ENCODE data around the gene FAM78B. TPM values are rescaled to one million over a fixed set of nuclear protein-coding genes. Genes with fewer than 3 reads are reported as not detected.

FAM78B gene
- total RNA-seq, 1 donor from 2014 or later = 3.1 TPM

GRCh38 chr1:166063701-166064100, 103.1 kb downstream of the FAM78B start:
- no peak overlapping the region for H3K4me3 Mint-ChIP-seq (ENCODE audit: low read depth)
- no peaks in the 10 kb centered on the region for H3K9me3 Mint-ChIP-seq (ENCODE audit: low read depth)
- peaks cover 3% of the 10 kb centered on the region for H3K27me3 Mint-ChIP-seq
- no peaks in the 10 kb centered on the region for H3K4me1 Mint-ChIP-seq (ENCODE audit: low read depth)
- H3K27ac Mint-ChIP-seq = no peak overlapping the region
- no peaks in the 10 kb centered on the region for H3K36me3 Mint-ChIP-seq (ENCODE audit: insufficient read depth)
- TF ChIP-seq CTCF (IDR thresholded peaks at IDR 0.05; ENCODE audit: unreplicated experiment) = no peak
- DNase-seq (ENCODE audit: low spot score, unreplicated experiment) = no peak

DNA sequence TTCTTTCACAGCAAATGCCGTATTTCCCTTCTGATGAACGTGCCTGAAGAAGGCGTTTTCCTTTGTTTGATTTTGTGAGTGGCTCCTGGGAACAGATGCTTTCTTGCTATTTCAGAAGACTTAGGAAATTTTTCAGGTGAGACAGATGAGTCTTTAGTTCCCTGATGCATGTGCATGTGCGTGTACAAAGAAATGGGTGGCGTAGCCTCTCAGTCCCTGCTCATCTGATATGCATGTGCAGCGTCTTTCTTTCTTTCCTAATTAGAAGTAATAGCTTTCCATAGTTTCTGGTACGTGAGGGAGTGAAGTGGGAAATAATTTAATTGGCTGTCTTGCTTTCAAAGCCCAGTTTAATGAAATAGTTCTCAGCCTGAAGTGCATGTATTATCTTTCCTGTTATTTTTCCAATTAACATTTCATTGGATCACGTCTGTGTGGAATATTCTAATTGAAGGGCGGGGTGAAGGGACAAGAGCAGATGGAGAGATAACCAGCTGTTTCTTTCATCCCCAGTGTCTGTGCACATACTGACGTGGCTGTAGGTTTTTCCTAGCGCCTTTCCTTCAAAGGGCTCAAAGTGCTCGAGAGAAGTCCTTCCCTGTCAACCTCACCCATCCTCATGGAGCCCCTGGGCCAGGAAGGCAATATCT, 104.3 kb downstream of the FAM78B start:
- Mint-ChIP-seq H3K27ac (no peak overlapping the region), H3K9me3 (ENCODE audit: low read depth) (no peaks in the 10 kb centered on the region), H3K4me3 (ENCODE audit: low read depth) (no peak overlapping the region), H3K27me3 (peaks cover 9% of the 10 kb centered on the region), H3K36me3 (ENCODE audit: insufficient read depth) (no peaks in the 10 kb centered on the region), H3K4me1 (ENCODE audit: low read depth) (no peaks in the 10 kb centered on the region)
- no peak for DNase-seq (ENCODE audit: low spot score, unreplicated experiment)
- no peak for TF ChIP-seq CTCF (IDR thresholded peaks at IDR 0.05; ENCODE audit: unreplicated experiment)

DNA sequence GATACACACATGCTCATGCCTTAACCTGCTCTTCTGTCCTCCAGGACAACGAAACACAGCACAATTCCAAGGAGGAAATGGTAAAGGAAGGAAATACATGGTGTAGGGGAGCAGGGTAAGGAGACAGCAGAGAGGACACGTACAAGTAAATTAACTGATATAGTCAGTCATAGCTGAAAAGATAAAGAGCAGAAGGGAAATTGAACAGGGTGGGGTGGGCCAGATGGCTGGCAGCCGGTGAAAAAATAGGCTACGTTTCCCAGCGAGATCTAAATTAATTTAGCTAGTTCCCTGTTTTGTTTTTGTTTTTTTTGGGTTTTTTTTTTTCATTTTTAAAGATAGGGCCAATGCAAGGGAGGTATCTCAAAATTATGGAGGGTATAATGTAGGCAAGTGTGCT, 109.2 kb downstream of the FAM78B start:
- no peak for DNase-seq (ENCODE audit: low spot score, unreplicated experiment)
- no peaks in the 10 kb centered on the region for H3K4me1 Mint-ChIP-seq (ENCODE audit: low read depth)
- no peak overlapping the region for H3K4me3 Mint-ChIP-seq (ENCODE audit: low read depth)
- no peak for TF ChIP-seq CTCF (IDR thresholded peaks at IDR 0.05; ENCODE audit: unreplicated experiment)
- no peaks in the 10 kb centered on the region for H3K36me3 Mint-ChIP-seq (ENCODE audit: insufficient read depth)
- peaks cover 36% of the 10 kb centered on the region for H3K27me3 Mint-ChIP-seq
- H3K9me3 Mint-ChIP-seq (ENCODE audit: low read depth) = no peaks in the 10 kb centered on the region
- H3K27ac Mint-ChIP-seq = no peak overlapping the region

DNA sequence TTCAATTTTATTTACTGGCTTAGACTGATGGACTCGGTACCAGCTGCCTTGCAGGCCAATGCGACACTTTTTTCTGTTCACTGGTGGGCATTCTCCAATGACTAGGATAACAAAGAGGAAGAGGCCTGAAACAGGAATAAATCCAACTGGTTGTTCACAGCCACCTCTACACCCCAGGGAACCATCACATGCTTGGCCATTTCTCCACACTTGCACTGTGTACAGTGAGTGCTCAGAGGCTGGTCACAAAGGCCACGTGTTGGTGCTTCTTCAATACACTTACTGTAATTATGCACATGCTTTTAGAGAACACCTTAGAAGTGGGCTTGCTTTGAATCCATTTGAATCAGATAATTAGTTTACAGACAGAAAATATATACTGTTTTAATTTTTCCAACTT, 113.4 kb downstream of the FAM78B start:
- no peak overlapping the region for H3K4me3 Mint-ChIP-seq (ENCODE audit: low read depth)
- no peak for DNase-seq (ENCODE audit: low spot score, unreplicated experiment)
- no peak for TF ChIP-seq CTCF (IDR thresholded peaks at IDR 0.05; ENCODE audit: unreplicated experiment)
- no peaks in the 10 kb centered on the region for H3K36me3 Mint-ChIP-seq (ENCODE audit: insufficient read depth)
- H3K27ac Mint-ChIP-seq = no peak overlapping the region
- H3K4me1 Mint-ChIP-seq (ENCODE audit: low read depth) = no peaks in the 10 kb centered on the region
- H3K9me3 Mint-ChIP-seq (ENCODE audit: low read depth) = no peaks in the 10 kb centered on the region
- peaks cover 66% of the 10 kb centered on the region for H3K27me3 Mint-ChIP-seq

DNA sequence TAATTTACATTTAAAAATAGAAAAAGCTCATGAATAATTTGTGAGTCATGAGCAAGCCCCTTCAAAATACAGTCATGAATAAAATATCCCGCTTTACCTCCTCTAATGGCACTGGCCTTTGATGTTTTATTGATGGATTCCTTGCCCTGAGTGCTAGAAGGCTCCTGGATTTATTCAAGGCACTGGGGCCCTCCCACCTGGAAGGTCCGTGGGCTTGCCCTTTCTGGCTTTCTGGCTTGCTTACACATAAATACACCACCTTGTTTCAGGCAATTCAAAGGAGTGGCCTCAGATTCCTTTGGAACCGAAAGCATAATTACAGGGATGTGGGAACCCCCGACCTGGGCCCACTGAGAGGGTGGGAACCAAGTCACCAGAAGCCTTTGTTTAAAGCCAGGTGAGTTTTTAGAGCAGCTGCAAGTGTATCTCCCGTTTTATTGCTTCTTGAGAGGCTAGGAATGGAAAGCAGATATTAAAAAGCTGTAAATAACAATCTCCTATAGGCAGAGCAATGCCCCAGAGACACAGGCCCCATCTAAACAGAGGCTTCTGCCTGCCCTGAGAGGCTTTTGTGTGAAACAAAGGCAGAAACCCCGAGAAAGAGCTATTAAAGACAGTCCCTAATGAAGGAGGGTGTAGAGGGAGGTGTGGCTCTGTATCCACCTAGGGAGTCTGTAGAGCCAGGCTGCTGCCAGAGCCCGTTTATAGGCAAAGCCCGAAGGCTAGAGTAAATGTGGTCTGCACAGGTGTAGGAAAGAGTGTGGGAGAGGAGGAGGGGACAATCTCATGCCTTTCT, 126.4 kb downstream of the FAM78B start:
- no peak for DNase-seq (ENCODE audit: low spot score, unreplicated experiment)
- H3K36me3 Mint-ChIP-seq (ENCODE audit: insufficient read depth) = no peaks in the 10 kb centered on the region
- TF ChIP-seq CTCF (IDR thresholded peaks at IDR 0.05; ENCODE audit: unreplicated experiment) = no peak
- no peak overlapping the region for H3K27ac Mint-ChIP-seq
- H3K4me1 Mint-ChIP-seq (ENCODE audit: low read depth) = peaks cover 2% of the 10 kb centered on the region
- no peak overlapping the region for H3K4me3 Mint-ChIP-seq (ENCODE audit: low read depth)
- no peaks in the 10 kb centered on the region for H3K9me3 Mint-ChIP-seq (ENCODE audit: low read depth)
- peaks cover 86% of the 10 kb centered on the region for H3K27me3 Mint-ChIP-seq
